Thyroid gland (tissue), 4 donors: ENCODE measurements around the gene FOXL3.

Experiments used
- POLR2A ChIP-seq, 2 donors: fragments of 450-650 bp; IDR thresholded peaks; one replicate each; pipeline ENCODE4 v1.6.1; 2017; ENCODE audit warnings: antibody characterized with exemption in 2 of 2, mild to moderate bottlenecking in 2 of 2, moderate library complexity in 1 of 2
- TF ChIP-seq, protein P1 (sequence below), 6 experiments: fragments of 200-600 bp in 3 of 6; fragments of 450-650 bp in 3 of 6; sonication (generic) in 3 of 6; IDR thresholded peaks; one replicate each; pipeline ENCODE4 v1.5.1; 2016 to 2019; ENCODE audit warnings: antibody characterized with exemption in 6 of 6, mild to moderate bottlenecking in 2 of 6, inconsistent platforms in 1 of 6, moderate library complexity in 1 of 6

DNA sequence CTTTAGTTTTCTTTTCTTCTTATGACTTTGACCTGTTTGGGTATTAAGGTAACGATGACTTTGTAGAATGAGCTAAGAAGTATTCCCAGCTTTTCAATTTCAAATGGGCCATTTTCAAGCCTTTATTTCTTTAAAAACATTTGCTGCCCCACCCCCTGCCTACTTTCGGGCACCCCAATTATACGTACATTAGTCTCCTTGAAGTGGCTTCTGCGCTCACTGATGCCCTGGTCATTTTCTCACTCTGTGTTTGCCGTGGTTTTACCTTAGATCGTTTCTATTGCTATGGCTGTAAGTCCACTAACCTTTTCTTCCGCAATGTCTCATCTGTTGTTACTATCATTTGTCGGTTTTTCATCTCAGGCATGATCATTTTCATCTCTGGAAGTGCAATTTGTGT lies 24.9 kb downstream of the FOXL3 start:
- TF ChIP-seq, protein P1, sequence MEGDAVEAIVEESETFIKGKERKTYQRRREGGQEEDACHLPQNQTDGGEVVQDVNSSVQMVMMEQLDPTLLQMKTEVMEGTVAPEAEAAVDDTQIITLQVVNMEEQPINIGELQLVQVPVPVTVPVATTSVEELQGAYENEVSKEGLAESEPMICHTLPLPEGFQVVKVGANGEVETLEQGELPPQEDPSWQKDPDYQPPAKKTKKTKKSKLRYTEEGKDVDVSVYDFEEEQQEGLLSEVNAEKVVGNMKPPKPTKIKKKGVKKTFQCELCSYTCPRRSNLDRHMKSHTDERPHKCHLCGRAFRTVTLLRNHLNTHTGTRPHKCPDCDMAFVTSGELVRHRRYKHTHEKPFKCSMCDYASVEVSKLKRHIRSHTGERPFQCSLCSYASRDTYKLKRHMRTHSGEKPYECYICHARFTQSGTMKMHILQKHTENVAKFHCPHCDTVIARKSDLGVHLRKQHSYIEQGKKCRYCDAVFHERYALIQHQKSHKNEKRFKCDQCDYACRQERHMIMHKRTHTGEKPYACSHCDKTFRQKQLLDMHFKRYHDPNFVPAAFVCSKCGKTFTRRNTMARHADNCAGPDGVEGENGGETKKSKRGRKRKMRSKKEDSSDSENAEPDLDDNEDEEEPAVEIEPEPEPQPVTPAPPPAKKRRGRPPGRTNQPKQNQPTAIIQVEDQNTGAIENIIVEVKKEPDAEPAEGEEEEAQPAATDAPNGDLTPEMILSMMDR (IDR thresholded peaks at IDR 0.05), result no peak
- TF ChIP-seq POLR2A (IDR thresholded peaks at IDR 0.05), result no peak
